Measurements from ENCODE around the gene RIPPLY2. TPM values are rescaled to one million over a fixed set of nuclear protein-coding genes. Genes with fewer than 3 reads are reported as not detected.

RIPPLY2 gene, protein sequence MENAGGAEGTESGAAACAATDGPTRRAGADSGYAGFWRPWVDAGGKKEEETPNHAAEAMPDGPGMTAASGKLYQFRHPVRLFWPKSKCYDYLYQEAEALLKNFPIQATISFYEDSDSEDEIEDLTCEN
- not detected in 2 replicates for total RNA-seq

GRCh38 chr6:83853178-83854000 lies at the start of gene RIPPLY2:
RIPPLY2 (plus strand) TSS chr6:83853360; CDS start chr6:83853417, 57 bp downstream.

GRCh38 chr6:83859410-83860358 lies 6.5 kb downstream of the RIPPLY2 start, which contains the start of gene CYB5R4:
CYB5R4 (plus strand) TSS chr6:83859689; CDS start chr6:83859783, 94 bp downstream.

Other genes starting within 250 kb of the RIPPLY2 start
- not detected in 2 replicates for gene SNAP91, start 144.3 kb upstream of the RIPPLY2 start, total RNA-seq
- gene CYB5R4, start 6.3 kb downstream of the RIPPLY2 start, total RNA-seq: 7.7 and 8.4 TPM in 2 replicates
- 0.98 and 1.1 TPM in 2 replicates for gene MRAP2, start 180.4 kb downstream of the RIPPLY2 start, total RNA-seq

All from cardiac ventricle fibroblast (primary cell).